Ishikawa (cell line): ENCODE measurements around the gene MIA2.

Source experiments
- CREB1 ChIP-seq: IDR thresholded peaks from 2 replicates; pipeline ENCODE4 v1.6.1; 2012; ENCODE audit warnings: low read depth
- TCF12 ChIP-seq: IDR thresholded peaks from 2 replicates; pipeline ENCODE4 v1.6.1; 2012; ENCODE audit warnings: low read depth
- TEAD4 ChIP-seq: IDR thresholded peaks from 2 replicates; pipeline ENCODE4 v1.6.1; 2012
- YY1 ChIP-seq: IDR thresholded peaks from 2 replicates; pipeline ENCODE4 v1.6.1; 2012; ENCODE audit warnings: low read depth
- TF ChIP-seq, protein P1 (sequence below): IDR thresholded peaks from 2 replicates; pipeline ENCODE4 v1.6.1; 2012

DNA sequence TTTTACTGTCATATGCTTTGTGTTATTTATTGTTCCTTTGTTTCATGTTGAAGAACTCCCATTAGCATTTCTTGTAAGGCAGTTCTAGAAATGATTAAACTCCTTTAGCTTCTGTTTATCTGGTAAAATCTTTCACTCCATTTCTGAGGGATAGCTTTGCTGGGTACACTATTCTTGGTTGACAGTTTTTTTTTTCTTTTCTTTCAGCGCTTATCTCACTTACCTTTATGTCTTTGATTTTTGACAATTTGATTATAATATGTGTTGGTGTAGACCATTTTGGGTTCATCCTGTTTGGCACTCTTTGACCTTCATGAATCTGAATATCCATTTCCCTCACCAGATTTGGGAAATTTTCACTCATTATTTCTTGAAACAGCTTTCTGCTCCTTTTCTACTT is 182.4 kb downstream of the MIA2 start:
- TF ChIP-seq CREB1 = no peak
- TF ChIP-seq YY1 = no peak
- TF ChIP-seq, protein P1, sequence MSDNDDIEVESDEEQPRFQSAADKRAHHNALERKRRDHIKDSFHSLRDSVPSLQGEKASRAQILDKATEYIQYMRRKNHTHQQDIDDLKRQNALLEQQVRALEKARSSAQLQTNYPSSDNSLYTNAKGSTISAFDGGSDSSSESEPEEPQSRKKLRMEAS = no peak
- TF ChIP-seq TEAD4 = no peak
- no peak for TF ChIP-seq TCF12
